Kidney (tissue), 14 donors: Measurements from ENCODE around the gene PLA1A. TPM values are rescaled to one million over a fixed set of nuclear protein-coding genes. Genes with fewer than 3 reads are reported as not detected.
A peak's percentile ranks its signal among the peaks of the same experiment; 100 is the strongest.

Experiments used
- DNase-seq, 5 donors: peaks; one replicate each; pipeline ENCODE4 v3.0.0-alpha.2; 2013 to 2020
- FAIRE-seq: peaks from 2 replicates; lab custom pipeline; 2012; peaks lifted over from hg19 to GRCh38; lab: Jason Lieb, UNC
- H3K27ac ChIP-seq, 2 donors: one replicate each; pipeline ENCODE4 v1.7.0; 2013; ENCODE audit warnings: low read depth in 2 of 2, low read length in 2 of 2, inconsistent platforms in 1 of 2
- H3K27me3 ChIP-seq: one replicate; pipeline ENCODE4 v1.7.1; 2013; ENCODE audit warnings: low read length, inconsistent platforms; ENCODE audit not compliant: control insufficient read depth, insufficient read depth
- H3K36me3 ChIP-seq, 3 donors: one replicate each; pipeline versions ENCODE4 v1.7.0 to v1.7.1; 2013; ENCODE audit warnings: low read length in 3 of 3, control low read depth in 1 of 3, inconsistent platforms in 1 of 3; ENCODE audit not compliant: insufficient read depth in 3 of 3, control insufficient read depth in 2 of 3
- H3K4me1 ChIP-seq, 3 donors: one replicate each; pipeline versions ENCODE4 v1.7.0 to v1.7.1; 2013; ENCODE audit warnings: low read length in 3 of 3, inconsistent platforms in 1 of 3, low read depth in 1 of 3; ENCODE audit not compliant: control insufficient read depth in 2 of 3, insufficient read depth in 2 of 3
- H3K4me3 ChIP-seq, 3 donors: one replicate each; pipeline versions ENCODE4 v1.7.0 to v1.8.1; 2013; ENCODE audit warnings: low read length in 3 of 3, control low read depth in 1 of 3, inconsistent platforms in 1 of 3
- H3K9ac ChIP-seq, 3 donors: one replicate each; pipeline versions ENCODE4 v1.7.0 to v1.7.1; 2013; ENCODE audit warnings: low read length in 3 of 3, control low read depth in 1 of 3, inconsistent platforms in 1 of 3
- H3K9me3 ChIP-seq, 3 donors: one replicate each; pipeline versions ENCODE4 v1.7.0 to v1.7.1; 2013; ENCODE audit warnings: low read length in 3 of 3, control low read depth in 1 of 3, inconsistent platforms in 1 of 3; ENCODE audit not compliant: control insufficient read depth in 2 of 3, insufficient read depth in 1 of 3
- intact Hi-C: fragments of 100-400 bp; cut with DNase I; formaldehyde crosslinking; loops from one replicate; pipeline ENCODE4 v1.11.1; 2022
- polyA plus RNA-seq: library from polyadenylated mRNA; stranded (reverse); fragments of 350-450 nt; fragmentation: Illumina TruSeq; extraction: RNeasy Lipid Tissue Mini Kit (QIAGEN cat#74804); gene quantifications from one replicate; pipeline ENCODE4 v1.2.3, GENCODE V29; 2014; ENCODE audit warnings: low read depth, low replicate concordance; ENCODE audit not compliant: insufficient read depth
- total RNA-seq: library from RNA; stranded (reverse); fragmentation: NEBNext Ultra II Directional; extraction: Animal tissue kit (Norgen Biotek cat#: 25700); gene quantifications from one replicate; pipeline ENCODE4 v1.2.1, GENCODE V29; 2021
- TF ChIP-seq, protein P1 (sequence below): IDR thresholded peaks from 3 replicates; pipeline ENCODE4 v1.5.1; 2012; ENCODE audit warnings: mild to moderate bottlenecking, moderate library complexity, borderline replicate concordance; ENCODE audit not compliant: insufficient read depth; ENCODE audit errors: extremely low read depth
- donor health status: control.
- donor health status: control.
- donor health status: control.
- donor health status: control.
- donor health status: control.
- donor health status: DM: yes; HTN: yes; CAD: no.
- donor health status: Normal renal cell carcinoma (clear cell type).

Gene PLA1A
- total and polyA plus RNA-seq, 2 donors from 2014 or later: 6.7 to 10.1 TPM

DNA sequence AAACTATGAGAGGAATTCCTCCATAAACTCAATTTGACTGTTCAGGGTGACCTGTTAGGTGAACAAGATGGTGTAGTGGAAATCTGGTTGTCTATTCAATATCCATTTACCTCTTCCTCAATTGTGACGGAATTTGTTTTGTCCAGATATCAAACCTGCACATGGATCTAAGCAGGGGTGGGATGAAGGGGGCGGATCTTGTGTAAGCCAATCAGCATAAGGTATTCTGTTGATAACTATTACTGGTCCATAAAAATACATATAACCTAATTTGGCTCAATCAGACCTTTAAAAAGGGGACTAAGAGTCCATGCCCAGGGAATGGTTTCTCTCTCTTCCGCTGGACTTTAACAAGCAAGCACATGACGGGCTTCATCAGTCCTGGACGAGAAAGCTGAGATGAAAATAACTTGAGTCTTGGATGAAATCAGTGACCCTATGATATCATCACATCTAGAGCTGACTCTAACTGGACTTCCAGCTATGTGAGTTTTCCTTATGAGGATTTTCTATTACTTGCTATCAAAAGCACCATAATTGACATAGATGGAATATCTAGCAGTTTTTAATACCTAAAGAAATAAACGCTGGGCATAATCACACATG lies 68.4 kb downstream of the PLA1A start:
- Histone ChIP-seq H3K9me3 (no peaks in the 10 kb centered on the region), H3K4me1 (peaks cover 0 to 5% (median 0%) of the 10 kb centered on the region in 3 donors), H3K36me3 (peaks cover 0 to 7% (median 0%) of the 10 kb centered on the region in 3 donors), H3K4me3 (no peak overlapping the region), H3K27me3 (no peaks in the 10 kb centered on the region), H3K27ac (no peak overlapping the region), H3K9ac (no peak overlapping the region)
- DNase-seq (no peak), FAIRE-seq (no peak)
- intact Hi-C loops: no loop called here
- TF ChIP-seq, protein P1, sequence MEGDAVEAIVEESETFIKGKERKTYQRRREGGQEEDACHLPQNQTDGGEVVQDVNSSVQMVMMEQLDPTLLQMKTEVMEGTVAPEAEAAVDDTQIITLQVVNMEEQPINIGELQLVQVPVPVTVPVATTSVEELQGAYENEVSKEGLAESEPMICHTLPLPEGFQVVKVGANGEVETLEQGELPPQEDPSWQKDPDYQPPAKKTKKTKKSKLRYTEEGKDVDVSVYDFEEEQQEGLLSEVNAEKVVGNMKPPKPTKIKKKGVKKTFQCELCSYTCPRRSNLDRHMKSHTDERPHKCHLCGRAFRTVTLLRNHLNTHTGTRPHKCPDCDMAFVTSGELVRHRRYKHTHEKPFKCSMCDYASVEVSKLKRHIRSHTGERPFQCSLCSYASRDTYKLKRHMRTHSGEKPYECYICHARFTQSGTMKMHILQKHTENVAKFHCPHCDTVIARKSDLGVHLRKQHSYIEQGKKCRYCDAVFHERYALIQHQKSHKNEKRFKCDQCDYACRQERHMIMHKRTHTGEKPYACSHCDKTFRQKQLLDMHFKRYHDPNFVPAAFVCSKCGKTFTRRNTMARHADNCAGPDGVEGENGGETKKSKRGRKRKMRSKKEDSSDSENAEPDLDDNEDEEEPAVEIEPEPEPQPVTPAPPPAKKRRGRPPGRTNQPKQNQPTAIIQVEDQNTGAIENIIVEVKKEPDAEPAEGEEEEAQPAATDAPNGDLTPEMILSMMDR: no peak

DNA sequence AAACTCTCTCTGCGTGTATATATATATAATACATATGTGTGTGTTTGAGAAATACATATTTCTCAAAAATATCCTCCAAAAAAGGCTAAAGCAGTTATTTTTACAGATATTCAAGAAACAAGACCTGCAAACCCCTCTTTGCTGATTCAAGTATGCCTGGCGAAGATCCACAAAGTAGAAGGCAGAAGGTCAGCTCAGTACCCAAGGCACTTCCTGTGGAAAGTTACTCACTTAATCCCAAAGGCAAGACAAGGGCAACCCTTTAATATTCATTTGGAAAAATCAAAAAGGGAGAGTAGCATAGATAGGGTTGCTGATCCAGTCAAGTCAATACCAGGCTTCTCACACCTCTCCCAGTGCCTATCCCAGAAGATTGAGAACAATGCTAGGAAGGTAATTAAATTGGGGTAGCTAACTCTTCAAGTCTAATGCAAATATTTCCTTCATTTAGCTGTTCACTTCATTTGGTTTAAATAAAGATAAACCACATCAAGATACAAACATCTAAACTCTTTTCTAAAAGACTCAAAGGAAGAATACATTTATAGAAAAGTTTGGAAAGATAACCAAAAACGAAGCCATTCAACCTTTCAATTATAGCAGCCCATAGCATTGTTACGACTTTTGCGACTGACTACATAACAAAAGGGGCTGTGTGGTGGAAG lies 72.4 kb downstream of the PLA1A start:
- peaks cover 0 to 5% (median 0%) of the 10 kb centered on the region in 3 donors for H3K4me1 ChIP-seq
- intact Hi-C loops: no loop called here
- H3K27ac ChIP-seq: peak overlapping the region in 1 of 2 donors; percentile 3
- TF ChIP-seq, protein P1: no peak
- H3K27me3 ChIP-seq: no peaks in the 10 kb centered on the region
- FAIRE-seq (no peak), DNase-seq (no peak)
- peaks cover 4 to 20% (median 9%) of the 10 kb centered on the region in 3 donors for H3K36me3 ChIP-seq
- H3K4me3 ChIP-seq: no peak overlapping the region
- no peak overlapping the region for H3K9ac ChIP-seq
- H3K9me3 ChIP-seq: no peaks in the 10 kb centered on the region

DNA sequence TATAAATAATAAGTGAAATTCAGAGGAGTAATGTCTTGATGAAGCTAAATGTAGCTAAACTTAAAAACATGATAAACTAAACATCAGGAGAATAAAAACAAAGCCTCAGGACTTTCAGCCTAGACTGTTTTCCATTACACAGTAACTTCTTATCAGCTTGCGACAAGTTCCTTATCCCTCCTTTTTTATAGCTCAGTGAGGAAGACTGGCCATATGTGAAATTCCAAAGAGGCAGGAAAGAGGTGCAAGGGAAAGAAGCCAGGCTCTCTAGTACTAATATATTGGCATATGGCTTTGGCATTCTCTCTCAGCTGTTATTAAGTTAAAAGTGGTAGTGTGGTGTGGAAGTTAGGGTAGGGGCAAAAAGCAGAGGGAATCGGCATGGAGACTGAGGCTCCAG lies 75.1 kb downstream of the PLA1A start:
- Histone ChIP-seq H3K4me1 (peaks cover 0 to 11% (median 10%) of the 10 kb centered on the region in 3 donors), H3K36me3 (peaks cover 4 to 20% (median 7%) of the 10 kb centered on the region in 3 donors), H3K27me3 (no peaks in the 10 kb centered on the region), H3K27ac (no peak overlapping the region), H3K4me3 (no peak overlapping the region), H3K9ac (no peak overlapping the region), H3K9me3 (no peaks in the 10 kb centered on the region)
- TF ChIP-seq, protein P1: no peak
- no peak for DNase-seq
- no peak for FAIRE-seq
- intact Hi-C loops: no loop called here
